H9 (cell line): ENCODE results near the gene GSTK1. TPM values are rescaled to one million over a fixed set of nuclear protein-coding genes. Genes with fewer than 3 reads are reported as not detected.

ENCODE experiments used
- DNase-seq: peaks from one replicate; pipeline ENCODE4 v3.0.0-alpha.2; 2017
- H2AFZ ChIP-seq: one replicate; pipeline ENCODE4 v1.6.1; 2013; ENCODE audit warnings: mild to moderate bottlenecking, low read length, control low read depth, moderate library complexity
- H2AK5ac ChIP-seq: 2 replicates; pipeline ENCODE4 v1.6.1; 2013; ENCODE audit warnings: low read length, control low read depth, mixed read lengths; ENCODE audit not compliant: insufficient read length
- H2BK120ac ChIP-seq: one replicate; pipeline ENCODE4 v1.6.1; 2013; ENCODE audit warnings: low read depth, mild to moderate bottlenecking, low read length, control low read depth, inconsistent platforms; ENCODE audit not compliant: poor library complexity, severe bottlenecking
- H2BK12ac ChIP-seq: 2 replicates; pipeline ENCODE4 v1.6.1; 2013; ENCODE audit warnings: low read length, control low read depth, mixed read lengths, low read depth; ENCODE audit not compliant: insufficient read length
- H2BK15ac ChIP-seq: 2 replicates; pipeline ENCODE4 v1.6.1; 2013; ENCODE audit warnings: low read depth, low read length, control low read depth
- H2BK20ac ChIP-seq: one replicate; pipeline ENCODE4 v1.6.1; 2013; ENCODE audit warnings: low read depth, mild to moderate bottlenecking, low read length, control low read depth, inconsistent platforms; ENCODE audit not compliant: poor library complexity, severe bottlenecking
- H2BK5ac ChIP-seq: 2 replicates; pipeline ENCODE4 v1.6.1; 2013; ENCODE audit warnings: low read length, control low read depth, mixed read lengths; ENCODE audit not compliant: insufficient read length
- H3K14ac ChIP-seq: 2 replicates; pipeline ENCODE4 v1.6.1; 2013; ENCODE audit warnings: low read length, control low read depth; ENCODE audit not compliant: insufficient read depth
- H3K18ac ChIP-seq: 2 replicates; pipeline ENCODE4 v1.6.1; 2013; ENCODE audit warnings: low read depth, mild to moderate bottlenecking, mixed read lengths, low read length, control low read depth; ENCODE audit not compliant: insufficient read length
- H3K23ac ChIP-seq: 2 replicates; pipeline ENCODE4 v1.6.1; 2013; ENCODE audit warnings: low read length, control low read depth, mixed read lengths, low read depth; ENCODE audit not compliant: insufficient read length
- H3K23me2 ChIP-seq: 2 replicates; pipeline ENCODE4 v1.6.1; 2013; ENCODE audit warnings: low read depth, mild to moderate bottlenecking, mixed read lengths, low read length, control low read depth; ENCODE audit not compliant: insufficient read length, poor library complexity, severe bottlenecking
- H3K27ac ChIP-seq: 2 replicates; pipeline ENCODE4 v1.5.1; 2013; ENCODE audit warnings: low read length, control low read depth, mixed read lengths, low read depth; ENCODE audit not compliant: insufficient read length
- H3K27me3 ChIP-seq: 2 replicates; pipeline ENCODE4 v1.6.1; 2013; ENCODE audit warnings: low read length, control low read depth, inconsistent platforms; ENCODE audit not compliant: insufficient read depth
- H3K4ac ChIP-seq: 2 replicates; pipeline ENCODE4 v1.6.1; 2013; ENCODE audit warnings: low read depth, mild to moderate bottlenecking, control low read depth, inconsistent platforms, low read length, moderate library complexity
- H3K4me1 ChIP-seq: 2 replicates; pipeline ENCODE4 v1.6.1; 2013; ENCODE audit warnings: low read length, control low read depth, inconsistent platforms; ENCODE audit not compliant: insufficient read depth
- H3K4me2 ChIP-seq: 2 replicates; pipeline ENCODE4 v1.6.1; 2013; ENCODE audit warnings: low read length, control low read depth, mixed read lengths; ENCODE audit not compliant: insufficient read length, insufficient read depth
- H3K56ac ChIP-seq: 2 replicates; pipeline ENCODE4 v1.6.1; 2013; ENCODE audit warnings: low read depth, mild to moderate bottlenecking, mixed read lengths, low read length, control low read depth; ENCODE audit not compliant: insufficient read length
- H3K79me1 ChIP-seq: 2 replicates; pipeline ENCODE4 v1.6.1; 2013; ENCODE audit warnings: low read depth, mild to moderate bottlenecking, moderate library complexity, low read length, control low read depth, inconsistent platforms; ENCODE audit not compliant: insufficient read depth, poor library complexity, severe bottlenecking
- H3K79me2 ChIP-seq: 2 replicates; pipeline ENCODE4 v1.6.1; 2013; ENCODE audit warnings: low read length, control low read depth, inconsistent platforms; ENCODE audit not compliant: insufficient read depth
- H3K9ac ChIP-seq: 2 replicates; pipeline ENCODE4 v1.6.1; 2013; ENCODE audit warnings: low read length, control low read depth, mixed read lengths; ENCODE audit not compliant: insufficient read length; ENCODE audit errors: extremely low read depth
- H3K9me3 ChIP-seq: one replicate; pipeline ENCODE4 v1.6.1; 2013; ENCODE audit warnings: low read depth, low read length, inconsistent platforms; ENCODE audit not compliant: control insufficient read depth
- H3T11ph ChIP-seq: one replicate; pipeline ENCODE4 v1.6.1; 2013; ENCODE audit warnings: mild to moderate bottlenecking, low read length, control low read depth, inconsistent platforms
- H4K20me1 ChIP-seq: one replicate; pipeline ENCODE4 v1.6.1; 2013; ENCODE audit not compliant: control insufficient read depth, insufficient read length, insufficient read depth
- H4K5ac ChIP-seq: 2 replicates; pipeline ENCODE4 v1.6.1; 2013; ENCODE audit warnings: low read depth, mild to moderate bottlenecking, mixed read lengths, low read length, control low read depth; ENCODE audit not compliant: insufficient read length
- H4K8ac ChIP-seq: replicated peaks from 2 replicates; pipeline ENCODE4 v1.6.1; 2013; ENCODE audit warnings: low read length, control low read depth, mixed read lengths, low read depth; ENCODE audit not compliant: insufficient read length
- H4K91ac ChIP-seq: 2 replicates; pipeline ENCODE4 v1.6.1; 2013; ENCODE audit warnings: low read depth, mild to moderate bottlenecking, moderate library complexity, mixed read lengths, low read length, control low read depth; ENCODE audit not compliant: insufficient read length
- H3K27ac Mint-ChIP-seq, 3 experiments: 2 replicates in 2 of 3; 3 replicates in 1 of 3; pipeline ENCODE4 v1.8.0; 2020 to 2021; ENCODE audit warnings: mixed read lengths in 3 of 3, mild to moderate bottlenecking in 1 of 3, moderate library complexity in 1 of 3
- H3K27me3 Mint-ChIP-seq: 2 replicates; pipeline ENCODE4 v1.8.0; 2021; ENCODE audit warnings: low read depth, mild to moderate bottlenecking, moderate library complexity, mixed read lengths
- H3K36me3 Mint-ChIP-seq, 3 experiments: 2 replicates in 2 of 3; 3 replicates in 1 of 3; pipeline ENCODE4 v1.8.0; 2020 to 2021; ENCODE audit warnings: low read depth in 3 of 3, mixed read lengths in 3 of 3; ENCODE audit not compliant: insufficient read depth in 1 of 3
- H3K4me1 Mint-ChIP-seq, 2 experiments: 2 replicates each; pipeline ENCODE4 v1.8.0; 2020; ENCODE audit warnings: mixed read lengths in 2 of 2
- H3K4me3 Mint-ChIP-seq, 2 experiments: 2 replicates in 1 of 2; 3 replicates in 1 of 2; pipeline ENCODE4 v1.8.0; 2020 to 2021; ENCODE audit warnings: mild to moderate bottlenecking in 2 of 2, mixed read lengths in 2 of 2, moderate library complexity in 1 of 2
- H3K9me3 Mint-ChIP-seq, 2 experiments: 2 replicates in 1 of 2; 3 replicates in 1 of 2; pipeline ENCODE4 v1.8.0; 2020; ENCODE audit warnings: mild to moderate bottlenecking in 2 of 2, mixed read lengths in 2 of 2, moderate library complexity in 1 of 2
- CTCF ChIP-seq: fragments of 200-600 bp; sonication (generic); conservative IDR thresholded peaks from 3 replicates; pipeline ENCODE4 v1.8.0; 2021; ENCODE audit warnings: antibody characterized with exemption, mild to moderate bottlenecking
- WGBS: extraction: QIAGEN DNeasy Blood & Tissue Kit; methylation state at CpG from one replicate; pipeline ENCODE4 v1.1.7; 2013; ENCODE audit warnings: missing lambda C conversion rate, low lambda C conversion rate, mixed read lengths; ENCODE audit not compliant: insufficient read length; ENCODE audit errors: extremely low coverage; 5-methylcytosine and 5-hydroxymethylcytosine counted together
- total RNA-seq: library from RNA; stranded (reverse); gene quantifications from 2 replicates; pipeline ENCODE4 v1.2.1, GENCODE V29; 2021

Gene GSTK1
- total RNA-seq, 1 experiment from 2014 or later, result 36.1 TPM

- Mint-ChIP-seq H3K4me3 (no peak overlapping the region), H3K9me3 (no peaks in the 10 kb centered on the region), H3K36me3 (no peaks in the 10 kb centered on the region), H3K27me3 (peaks cover 2% of the 10 kb centered on the region), H3K27ac (peak overlapping the region in 1 of 3 experiments; percentile 66; a peak in 1 of 7 replicates), H3K4me1 (no peaks in the 10 kb centered on the region)
- no peak for TF ChIP-seq CTCF
- H4K20me1 ChIP-seq, result no peaks in the 10 kb centered on the region
- no peak overlapping the region for H2BK120ac ChIP-seq
- no peak for DNase-seq
- H2AK5ac ChIP-seq, result no peak overlapping the region
- no peaks in the 10 kb centered on the region for H3K4me1 ChIP-seq
- H3K27me3 ChIP-seq, result no peaks in the 10 kb centered on the region
- no peak overlapping the region for H3K14ac ChIP-seq
- no peak overlapping the region for H3K4me2 ChIP-seq
- no peak overlapping the region for H2BK15ac ChIP-seq
- H3K79me2 ChIP-seq, result no peaks in the 10 kb centered on the region
- no peak overlapping the region for H3K9ac ChIP-seq
- H3K4ac ChIP-seq, result no peak overlapping the region
- no peaks in the 10 kb centered on the region for H3K23me2 ChIP-seq
- H3K9me3 ChIP-seq, result no peaks in the 10 kb centered on the region
- no CpG with 5 or more reads among the region's 2 CpGs for WGBS
- H3T11ph ChIP-seq, result no peak overlapping the region
- no peaks in the 10 kb centered on the region for H3K79me1 ChIP-seq
- H3K23ac ChIP-seq, result no peak overlapping the region
- H3K27ac ChIP-seq, result no peak overlapping the region
- H3K56ac ChIP-seq, result no peak overlapping the region
- H2BK5ac ChIP-seq, result no peak overlapping the region
- no peak overlapping the region for H4K91ac ChIP-seq
- H2BK20ac ChIP-seq, result no peak overlapping the region
- no peak overlapping the region for H4K8ac ChIP-seq
- no peak overlapping the region for H2AFZ ChIP-seq
- no peak overlapping the region for H3K18ac ChIP-seq
- no peak overlapping the region for H2BK12ac ChIP-seq
- no peak overlapping the region for H4K5ac ChIP-seq
Measured at GRCh38 chr7:143252006-143252405, 11.2 kb upstream of the GSTK1 start.
